Measurements from ENCODE around the gene PER1. TPM values are rescaled to one million over a fixed set of nuclear protein-coding genes. Genes with fewer than 3 reads are reported as not detected.
A peak's percentile ranks its signal among the peaks of the same experiment; 100 is the strongest.

The PER1 gene
- total and polyA plus RNA-seq, 9 of the 15 experiments (the other 6 are each of a cell fraction or from before 2014, with no cell fraction given) = 0.13 to 26.0 (median 3.4) TPM

- TF ChIP-seq REST (IDR thresholded peaks at IDR 0.05; ENCODE audit: borderline replicate concordance) (peak; percentile 99), REST (CRISPR knock-in tag; IDR thresholded peaks at IDR 0.05; ENCODE audit: low read depth) (no peak), CBX5 (IDR thresholded peaks at IDR 0.05; ENCODE audit: borderline replicate concordance, low read depth) (no peak), XRCC4 (IDR thresholded peaks at IDR 0.05; ENCODE audit: extremely low read depth, insufficient read depth, insufficient read length) (no peak), ZNF124 (CRISPR knock-in tag; IDR thresholded peaks at IDR 0.05) (no peak), NR0B1 (IDR thresholded peaks at IDR 0.05; ENCODE audit: partially characterized antibody) (no peak), HMGN3 (IDR thresholded peaks at IDR 0.05; ENCODE audit: borderline replicate concordance, extremely low read depth, insufficient read length, low read depth, low read length) (peak; percentile 54), GABPA (tag; conservative IDR thresholded peaks at IDR 0.05; ENCODE audit: low read depth) (no peak; the same call in 1 of the 2 replicates), THRB (CRISPR knock-in tag; conservative IDR thresholded peaks at IDR 0.05) (no peak), ZNF354B (CRISPR knock-in tag; IDR thresholded peaks at IDR 0.05) (no peak), SMARCB1 (IDR thresholded peaks at IDR 0.05; ENCODE audit: insufficient read length, low read depth) (no peak), POLR2H (tag; IDR thresholded peaks at IDR 0.05; ENCODE audit: low read depth) (peak; percentile 99), ADNP (tag; IDR thresholded peaks at IDR 0.05) (peak; percentile 88)
Observed at GRCh38 chr17:8138672-8139371, 13.4 kb downstream of the PER1 start (continued).

All from K562 (cell line).